GM18909 (cell line): ENCODE results near the gene SNX25.
"Not testable (repeated sequence)": the region's sequence is repeated elsewhere in the genome, so short reads cannot be mapped to it uniquely, and the experiment has no call there.

Experiments used
- ATAC-seq: cut with Tn5 transposase; IDR thresholded peaks from one replicate; pipeline ENCODE4 v1.9.1; 2021; ENCODE audit warnings: mild to moderate bottlenecking; ENCODE audit not compliant: unreplicated experiment, poor library complexity

SNX25 gene

DNA sequence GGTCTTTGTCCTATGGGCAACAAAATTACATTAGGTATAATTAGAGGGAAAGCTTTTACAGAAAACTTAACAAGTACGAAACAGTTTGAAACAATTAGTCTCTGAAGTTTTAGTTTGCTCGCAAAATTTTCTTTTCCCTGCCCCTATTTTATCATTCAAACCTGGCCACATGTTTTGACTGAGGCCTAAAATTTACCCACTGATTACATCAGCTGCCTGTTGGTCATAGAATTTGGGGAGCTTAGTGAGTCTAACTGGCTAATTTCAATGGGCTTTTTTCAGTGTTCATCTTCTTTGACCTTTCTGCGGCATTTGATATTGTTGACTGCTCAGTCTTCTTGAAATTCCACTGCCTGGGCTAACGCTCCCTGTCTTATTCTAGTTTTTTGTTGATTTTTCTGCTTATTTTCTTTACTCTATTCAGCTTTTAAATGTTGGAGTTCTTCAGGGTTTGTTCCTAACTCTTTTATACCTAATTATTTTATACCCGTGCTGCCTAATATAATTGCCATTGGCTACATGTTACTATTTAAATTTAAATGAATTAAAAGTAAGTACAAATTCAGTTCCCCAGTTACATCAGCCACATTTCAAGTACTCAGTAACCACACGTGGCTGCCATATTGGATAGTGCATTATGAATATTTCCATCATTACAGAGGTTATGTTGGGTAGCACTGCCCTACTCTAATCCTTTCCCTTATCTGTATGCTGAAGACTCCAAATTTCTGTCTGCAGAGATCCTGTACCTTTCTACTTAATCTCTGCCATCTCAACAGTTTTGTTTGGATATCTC, 87.5 kb downstream of the SNX25 start:
- no peak for ATAC-seq

DNA sequence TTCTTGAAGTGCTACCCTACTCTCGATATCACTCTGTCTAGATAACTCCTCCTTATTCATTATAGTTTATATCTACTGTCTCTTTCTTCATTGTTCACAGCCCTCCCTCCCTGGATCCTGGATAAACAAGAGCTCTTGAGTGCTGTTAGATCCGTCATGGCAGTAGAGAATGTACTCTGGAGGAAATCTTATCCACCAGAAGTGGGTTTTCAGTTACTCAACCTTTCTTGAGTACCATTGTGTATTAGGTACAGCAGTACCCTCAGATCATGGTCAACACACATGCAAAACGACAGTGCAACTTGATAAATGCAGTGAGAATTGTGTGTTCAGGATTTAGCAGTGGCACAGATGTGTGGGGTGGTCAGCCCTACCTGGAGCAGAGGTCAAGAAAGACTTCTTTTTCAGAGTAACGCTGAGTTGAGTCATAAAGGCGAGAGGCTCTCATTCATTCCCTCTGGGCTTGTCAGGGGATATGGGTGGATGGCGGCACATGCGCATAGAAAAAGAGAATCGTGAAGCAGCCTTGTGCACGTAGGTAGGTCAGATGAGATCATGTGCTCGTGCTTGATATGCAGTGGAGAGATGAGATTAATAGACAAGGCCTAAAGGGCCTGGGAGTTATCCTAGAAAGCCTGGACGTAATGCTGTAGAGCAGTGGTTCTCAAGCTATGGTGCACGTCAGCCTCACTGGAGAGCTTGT, 89.5 kb downstream of the SNX25 start:
- ATAC-seq = no peak

DNA sequence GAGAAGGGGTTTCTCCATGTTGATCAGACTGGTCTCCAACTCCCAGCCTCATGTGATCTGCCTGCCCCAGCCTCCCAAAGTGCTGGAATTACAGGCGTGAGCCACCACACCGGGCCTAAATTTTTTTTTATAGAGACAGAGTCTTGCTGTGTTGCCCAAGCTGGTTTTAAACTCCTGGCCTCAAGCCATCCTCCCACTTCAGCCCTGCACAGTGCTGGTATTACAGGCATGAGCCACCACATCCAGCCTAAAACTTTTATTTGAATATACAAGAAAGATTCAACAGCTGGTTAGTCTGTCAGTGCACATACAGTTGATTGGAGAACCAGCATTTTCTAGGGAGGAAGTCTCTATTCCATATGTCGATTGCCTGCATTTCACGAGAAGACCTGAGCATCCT, 95.1 kb downstream of the SNX25 start:
- peak; percentile 0 for ATAC-seq

DNA sequence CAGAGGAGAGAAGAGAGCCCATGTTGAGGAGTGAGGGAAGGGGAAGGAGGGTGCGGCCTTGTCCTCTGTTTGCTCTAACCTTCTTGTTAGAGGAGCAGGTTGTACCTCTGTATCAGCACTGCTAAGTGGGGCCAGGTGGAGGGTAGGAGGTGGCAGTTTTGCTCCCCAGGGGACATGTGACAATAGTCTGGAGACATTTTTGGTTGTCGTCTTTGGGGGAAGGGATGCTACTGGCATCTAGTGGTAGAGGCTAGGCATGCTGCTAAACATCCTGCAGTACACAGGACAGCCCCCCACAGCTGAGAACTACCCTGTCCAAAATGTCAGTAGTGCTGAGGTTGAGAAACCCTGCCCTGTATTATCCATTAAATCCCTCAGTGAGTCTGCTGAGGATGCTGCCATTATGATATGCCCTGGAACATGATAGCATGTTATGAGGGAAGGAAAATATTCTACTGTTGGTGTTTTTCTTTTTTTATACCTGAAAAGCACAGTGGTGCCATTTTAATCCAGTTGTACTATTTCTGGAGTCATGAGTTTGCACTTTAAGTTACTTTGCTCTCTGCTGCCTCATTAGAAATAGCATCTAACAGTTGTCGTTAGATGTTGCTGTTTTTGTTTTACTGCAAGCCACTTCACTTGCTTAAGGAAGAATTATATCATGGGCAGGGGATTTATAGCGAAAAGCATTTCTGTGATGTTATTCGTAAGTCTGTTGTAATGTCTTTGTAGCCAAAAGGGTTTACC, 95.7 kb downstream of the SNX25 start:
- peak; percentile 53 for ATAC-seq

DNA sequence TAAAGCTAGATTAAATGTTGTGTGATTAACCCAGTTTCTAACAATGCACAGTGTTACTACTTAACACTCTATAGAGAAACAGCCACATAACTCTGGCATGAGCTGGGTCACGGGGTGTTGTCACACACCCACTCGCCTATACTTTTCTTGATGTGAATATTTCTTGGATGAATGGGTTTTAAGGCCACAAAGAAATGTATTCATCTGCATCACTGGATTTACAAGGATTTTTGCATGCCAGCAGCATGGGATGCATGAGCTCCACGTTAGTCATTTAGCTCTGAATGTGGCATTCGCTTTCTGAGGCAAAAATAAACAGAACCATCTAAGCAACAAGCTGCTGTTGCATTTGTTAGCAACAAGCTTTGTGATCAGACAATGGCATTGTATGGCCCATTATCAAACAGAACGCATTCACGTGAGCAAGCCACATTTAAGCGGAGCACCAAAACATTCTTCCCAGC, 96.6 kb downstream of the SNX25 start:
- ATAC-seq = no peak

DNA sequence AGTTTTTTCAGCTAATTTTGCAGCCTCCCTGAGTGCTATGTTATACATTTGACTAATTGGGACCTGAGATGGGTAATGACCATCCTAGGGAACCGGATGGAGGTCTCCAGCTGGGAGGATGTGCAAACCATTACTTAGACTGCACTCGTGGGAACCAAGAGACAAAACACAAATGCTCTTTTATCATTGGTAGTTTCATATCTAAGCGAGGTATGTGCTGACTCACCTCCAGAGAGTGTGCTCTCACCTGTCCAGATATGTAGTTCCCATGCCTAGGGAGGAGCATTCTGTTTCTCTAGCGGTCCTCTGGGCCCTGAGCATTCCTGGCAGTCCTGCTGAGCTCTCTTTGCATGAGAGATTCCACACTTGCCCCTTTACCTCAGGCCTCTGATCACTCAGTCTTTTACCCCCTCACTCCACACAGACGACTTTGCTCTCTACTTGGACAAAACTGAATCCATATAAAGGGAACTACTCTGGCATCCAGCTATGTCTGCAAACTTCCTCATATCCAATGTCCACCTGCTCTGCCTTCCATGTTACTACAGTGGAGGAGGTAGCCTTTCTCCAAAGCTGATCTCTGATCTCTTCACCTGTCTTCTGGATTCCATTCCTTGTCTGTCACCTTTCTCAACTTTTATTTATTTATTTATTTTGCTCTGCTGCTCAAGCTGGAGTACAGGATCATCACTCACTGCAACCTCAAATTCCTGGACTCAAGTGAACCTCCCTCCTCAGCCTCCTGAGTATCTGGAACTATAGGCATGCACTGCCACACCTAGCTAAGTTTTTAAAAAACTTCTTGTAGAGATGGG, 97.9 kb downstream of the SNX25 start:
- peak; percentile 79 for ATAC-seq

DNA sequence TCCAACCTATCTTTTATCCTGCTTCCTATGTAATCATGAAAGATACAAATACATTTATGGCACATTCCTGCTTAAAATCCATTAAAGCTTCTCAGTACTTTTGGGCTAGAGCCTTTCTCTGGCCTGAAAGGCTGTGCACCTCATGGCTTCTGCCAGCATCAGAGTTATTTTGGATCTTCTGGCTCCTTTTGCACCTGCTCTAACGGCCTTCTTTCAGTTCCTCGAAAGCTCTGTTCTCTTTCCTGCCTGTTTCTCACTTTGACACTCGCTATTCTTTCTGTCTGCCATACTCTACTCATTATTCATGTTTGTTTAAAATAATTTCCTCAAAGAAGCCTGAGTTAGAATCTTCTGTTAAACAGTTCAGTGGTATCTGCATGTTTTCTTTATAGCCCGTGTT, 100.4 kb downstream of the SNX25 start:
- ATAC-seq = peak; percentile 49

DNA sequence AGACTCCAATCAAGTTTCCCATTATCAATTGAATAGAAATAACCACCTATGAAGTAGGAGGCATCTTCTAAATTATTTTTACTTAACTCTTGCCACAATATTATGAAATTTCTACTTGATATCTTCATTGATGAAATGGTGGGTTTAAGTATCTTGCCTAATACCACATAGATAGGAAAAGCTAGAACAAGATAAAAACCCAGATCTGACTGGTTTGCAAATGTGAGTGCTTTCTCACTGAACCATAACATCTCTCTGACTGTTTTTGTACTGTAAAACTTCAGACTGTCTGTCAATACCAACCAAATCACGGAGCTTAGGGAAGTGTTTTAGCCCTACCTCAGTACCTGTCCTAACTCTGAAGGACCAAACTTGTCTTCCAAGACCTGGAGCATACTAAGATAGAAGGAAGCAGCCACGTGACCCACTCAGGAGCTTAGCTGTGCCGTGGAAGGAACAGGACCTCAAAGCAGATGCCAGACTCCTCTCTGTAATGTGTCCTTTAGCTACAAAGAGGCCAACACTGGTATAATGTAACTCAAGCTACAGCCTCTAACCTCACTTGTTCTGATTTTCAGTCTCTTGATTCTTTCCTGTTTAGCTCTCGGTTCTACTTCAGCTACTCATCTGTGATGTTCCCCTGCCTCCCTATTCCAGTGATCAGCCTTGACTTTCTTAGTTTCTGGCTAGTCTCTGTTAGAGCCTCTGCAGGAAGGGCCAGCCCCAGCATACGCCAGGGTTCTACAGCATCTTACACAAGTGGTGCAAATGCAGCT, 101.9 kb downstream of the SNX25 start:
- peak; percentile 31 for ATAC-seq

DNA sequence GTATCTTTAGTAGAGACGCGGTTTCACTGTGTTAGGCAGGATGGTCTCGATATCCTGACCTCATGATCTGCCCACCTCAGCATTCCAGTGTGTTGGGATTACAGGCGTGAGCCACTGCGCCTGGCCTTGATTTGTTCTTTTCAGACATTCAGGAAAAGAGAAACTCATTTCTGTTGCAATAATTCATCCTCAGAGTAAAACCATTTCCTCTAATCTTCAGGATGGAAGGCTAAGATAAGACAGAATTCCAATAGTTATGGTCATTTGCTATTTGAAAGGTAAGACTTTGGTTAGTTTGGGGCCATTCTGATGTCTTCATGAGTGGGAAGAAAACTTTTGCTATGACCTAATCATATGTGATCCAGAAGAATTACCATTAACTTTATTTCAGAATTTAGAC, 103.3 kb downstream of the SNX25 start:
- ATAC-seq = no peak

DNA sequence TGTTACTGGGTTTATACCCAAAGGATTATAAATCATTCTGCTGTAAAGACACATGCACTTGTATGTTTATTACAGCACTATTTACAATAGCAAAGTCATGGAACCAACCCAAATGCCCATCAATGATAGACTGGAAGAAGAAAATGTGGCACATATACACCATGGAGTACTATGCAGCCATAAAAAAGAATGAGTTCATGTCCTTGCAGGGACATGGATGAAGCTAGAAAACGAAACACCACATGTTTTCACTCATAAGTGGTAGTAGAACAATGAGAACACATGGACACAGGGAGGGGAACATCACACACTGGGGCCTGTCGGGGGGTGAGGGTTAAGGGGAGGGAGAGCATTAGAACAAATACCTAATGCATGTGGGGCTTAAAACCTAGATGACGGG, 108.1 kb downstream of the SNX25 start:
- not testable (repeated sequence) for ATAC-seq

DNA sequence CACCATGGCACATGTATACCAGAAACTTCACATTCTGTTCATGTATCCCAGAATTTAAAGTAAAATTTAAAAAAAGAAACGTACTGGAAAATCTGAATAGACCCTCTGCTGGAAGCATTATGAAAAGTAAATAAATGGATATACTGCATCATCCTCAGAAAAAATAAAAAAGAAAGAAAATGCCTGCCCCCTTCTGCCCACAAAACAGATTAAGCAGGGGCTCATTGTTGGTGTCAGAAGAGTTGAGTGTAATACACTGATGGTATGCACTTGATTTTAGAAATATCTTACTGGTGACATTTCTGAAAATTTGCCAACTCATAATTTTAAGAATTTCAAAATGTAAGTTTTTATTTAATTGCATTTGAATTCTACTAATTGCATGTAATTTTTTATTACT, 108.5 kb downstream of the SNX25 start:
- ATAC-seq = no peak

DNA sequence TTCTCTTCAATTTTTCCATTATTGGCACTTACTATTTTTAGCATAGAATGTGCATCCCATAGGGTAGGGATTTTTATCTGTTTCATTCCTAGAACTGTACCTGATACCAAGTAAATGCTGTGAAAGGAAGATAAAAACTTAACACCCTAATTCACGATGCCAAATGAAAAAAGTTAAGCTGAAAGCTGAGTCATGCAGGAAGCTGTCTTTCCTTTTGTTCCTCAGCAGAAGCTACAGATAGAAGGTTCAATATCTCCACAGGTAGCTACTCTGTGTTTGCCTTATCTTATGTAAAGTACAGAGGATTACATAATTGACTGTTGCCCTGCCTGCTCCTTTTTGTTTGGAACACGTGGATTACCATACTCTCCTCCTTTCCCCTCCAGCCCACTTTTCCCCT, 109.3 kb downstream of the SNX25 start:
- ATAC-seq = no peak

DNA sequence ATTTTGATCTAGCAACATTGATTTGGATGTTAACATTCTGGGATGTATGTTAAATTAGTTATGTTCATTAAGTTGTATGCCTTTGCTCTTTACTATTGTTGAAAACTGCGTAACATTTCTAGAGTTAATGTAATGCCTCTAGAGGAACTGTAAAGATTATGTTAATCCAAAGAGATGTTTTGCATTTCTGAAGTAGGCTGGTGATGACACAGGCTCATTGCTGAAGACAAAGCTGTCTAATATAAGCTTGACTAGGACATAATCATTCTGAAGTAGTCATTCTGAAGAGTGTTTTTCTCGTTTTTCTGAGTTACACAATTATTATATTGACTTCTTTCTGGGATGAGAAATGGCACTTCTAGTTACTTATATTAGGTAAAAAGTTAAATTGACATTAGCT, 113.4 kb downstream of the SNX25 start:
- no peak for ATAC-seq

DNA sequence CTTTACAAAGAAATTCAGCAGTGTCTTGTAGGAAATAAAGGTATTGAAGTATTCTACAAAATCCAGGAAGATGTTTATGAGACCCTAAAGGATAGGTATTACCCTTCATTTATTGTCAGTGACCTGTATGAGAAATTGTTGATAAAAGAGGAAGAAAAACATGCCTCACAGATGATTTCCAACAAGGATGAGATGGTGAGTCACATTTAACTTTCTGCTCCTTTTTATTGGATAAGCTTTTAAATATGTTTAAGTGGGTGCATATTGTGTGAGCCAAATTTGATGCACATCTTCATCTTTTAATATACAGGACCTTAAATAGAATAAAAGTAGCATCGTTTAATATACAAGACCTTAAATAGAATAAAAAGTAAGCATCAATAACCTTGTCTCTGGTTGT, 114.2 kb downstream of the SNX25 start:
- no peak for ATAC-seq

DNA sequence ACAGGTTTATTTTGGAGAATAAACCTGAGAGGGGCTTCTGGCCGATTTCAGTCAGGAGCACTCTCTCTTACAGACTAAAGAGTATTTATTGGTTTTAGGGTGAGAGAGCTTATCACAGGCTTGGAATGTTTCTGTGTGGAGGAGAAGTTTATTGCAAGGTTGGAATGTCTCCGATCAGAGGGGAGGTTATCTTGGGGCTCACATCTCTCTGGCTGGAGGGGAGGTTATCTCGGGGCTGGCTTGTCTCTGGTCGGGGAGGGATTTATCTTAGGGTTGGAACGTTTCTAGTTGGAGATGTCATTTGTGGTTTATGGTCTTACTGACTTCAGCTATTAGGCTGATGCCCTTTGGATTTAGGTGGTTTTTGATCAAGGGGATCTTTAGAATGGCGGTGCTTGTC, 115.0 kb downstream of the SNX25 start:
- ATAC-seq = not testable (repeated sequence)

DNA sequence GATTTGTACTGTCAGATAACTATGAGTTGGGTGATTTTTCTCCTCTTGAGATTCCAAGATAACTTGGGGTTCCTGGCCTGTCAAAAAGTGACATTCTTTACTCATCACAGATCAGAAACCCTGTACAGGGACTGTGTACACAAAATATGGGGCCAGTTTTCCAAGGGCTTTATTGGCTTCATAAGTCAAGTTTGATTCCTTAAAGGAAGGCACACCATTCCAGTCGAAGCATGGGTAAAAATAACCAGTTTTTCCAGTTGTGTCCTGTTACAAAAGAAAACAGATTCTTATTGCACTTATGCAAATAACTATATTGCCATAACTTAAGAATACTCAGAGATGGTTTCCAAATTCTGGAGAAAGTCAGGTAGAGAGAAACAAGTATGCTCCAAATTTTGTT, 116.3 kb downstream of the SNX25 start:
- not testable (repeated sequence) for ATAC-seq

DNA sequence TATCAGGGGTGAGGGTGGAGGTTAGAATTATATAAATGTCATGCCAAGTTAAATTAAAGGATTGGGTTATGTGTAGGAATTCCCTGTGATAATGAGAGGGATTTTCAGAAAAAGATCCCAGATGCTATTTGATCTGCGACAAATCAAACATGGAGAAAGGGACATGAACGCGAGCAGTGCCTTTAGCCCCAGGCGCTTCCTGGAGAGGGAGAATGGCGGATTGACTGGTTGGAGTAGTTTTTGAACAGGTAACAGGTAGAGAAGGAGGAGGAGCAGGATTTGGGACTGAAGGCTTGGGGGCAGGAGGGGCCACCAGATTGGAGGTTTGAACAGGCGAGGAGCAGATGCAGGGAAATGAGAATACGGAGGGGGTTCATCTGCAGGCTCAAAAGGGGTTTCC, 119.2 kb downstream of the SNX25 start:
- no peak for ATAC-seq

DNA sequence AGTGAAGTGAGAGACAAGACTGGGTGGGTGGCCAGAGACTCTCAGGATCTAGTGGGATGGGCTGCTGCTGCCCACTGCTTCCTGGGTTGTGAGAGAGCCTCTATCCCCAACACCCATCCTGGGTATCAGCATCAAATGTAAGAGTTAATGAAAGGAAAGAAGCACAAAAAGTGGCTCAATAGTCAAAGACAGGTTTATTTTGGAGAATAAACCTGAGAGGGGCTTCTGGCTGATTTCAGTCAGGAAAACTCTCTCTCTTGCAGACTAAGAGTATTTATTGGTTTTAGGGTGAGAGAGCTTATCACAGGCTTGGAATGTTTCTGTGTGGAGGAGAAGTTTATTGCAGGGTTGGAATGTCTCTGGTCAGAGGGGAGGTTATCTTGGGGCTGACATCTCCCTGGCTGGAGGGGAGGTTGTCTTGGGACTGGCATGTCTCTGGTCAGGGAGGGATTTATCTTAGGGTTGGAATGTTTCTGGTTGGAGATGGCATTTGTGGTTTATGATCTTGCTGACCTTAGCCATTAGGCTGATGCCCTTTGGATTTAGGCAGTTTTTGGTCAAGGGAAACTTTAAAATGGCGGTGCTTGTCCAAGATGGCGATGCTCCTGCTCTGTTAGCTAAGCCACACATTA, 120.6 kb downstream of the SNX25 start:
- ATAC-seq = not testable (repeated sequence)
